Nucleus accumbens (tissue), 56 donors: ENCODE data around the gene CTDSP2.

Source experiments
- DNase-seq, 56 donors: peaks; one replicate each; lab custom pipeline; 2025; lab: John Stamatoyannopoulos, UW

CTDSP2 gene

DNA sequence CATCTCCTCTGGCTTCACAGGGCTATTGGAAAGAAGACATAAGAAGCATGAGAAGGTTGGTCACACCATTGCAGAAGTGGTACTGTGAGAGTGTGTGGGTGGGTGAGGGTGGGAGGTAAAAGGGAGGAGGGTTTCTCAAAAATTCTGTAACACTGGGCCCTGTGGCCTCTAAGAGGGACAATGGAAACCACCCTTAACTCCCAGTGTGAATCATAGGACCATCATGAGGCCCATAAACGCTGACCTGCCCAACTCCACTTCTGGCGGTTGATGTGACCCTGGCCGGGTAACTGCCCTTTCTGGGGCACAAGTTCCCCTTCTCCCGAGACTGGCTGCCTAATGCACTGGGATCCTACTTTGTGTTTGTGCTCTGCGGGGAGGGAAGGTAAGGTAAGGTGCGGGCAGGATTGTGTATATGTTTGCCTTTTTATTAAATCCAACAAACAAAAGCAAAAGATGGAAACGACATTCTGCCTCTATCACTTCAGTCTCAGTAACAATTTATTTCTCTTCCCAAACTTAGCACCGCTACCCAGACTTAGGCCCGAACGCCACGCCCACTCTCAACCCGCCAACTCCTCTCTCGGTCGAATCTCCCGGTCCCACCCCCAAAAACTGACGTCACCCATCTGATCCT is 75.2 kb downstream of the CTDSP2 start:
- DNase-seq: peak in 23 of 56 donors; percentile 52 to 92 (median 79)

DNA sequence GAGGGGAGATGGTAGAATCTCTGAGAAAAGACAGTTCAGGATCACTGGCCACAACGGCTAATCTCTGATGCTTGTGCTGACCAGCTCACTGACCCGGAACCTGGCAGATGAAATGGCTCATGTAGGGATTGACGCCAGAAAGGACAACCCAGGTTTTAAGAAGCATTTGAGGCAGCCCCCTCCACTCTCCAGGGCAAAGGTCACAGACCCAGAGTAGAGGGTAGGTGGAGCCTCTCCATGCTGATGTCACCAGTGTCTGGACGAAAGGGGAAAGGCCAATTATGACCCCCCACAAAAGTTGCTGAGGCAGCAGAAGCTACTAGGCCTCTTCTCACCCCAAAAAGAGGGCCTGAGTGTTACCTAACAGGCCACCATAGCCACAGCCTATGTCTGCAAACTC is 75.8 kb downstream of the CTDSP2 start:
- DNase-seq: no peak
